ENCODE measurements around the gene PRKCE.

GRCh38 chr2:45830322-45830721, 178.8 kb downstream of the PRKCE start:
- no peak for TF ChIP-seq POLR2A (IDR thresholded peaks at IDR 0.05)
- TF ChIP-seq CTCF (IDR thresholded peaks at IDR 0.05) = no peak

All from body of pancreas (tissue), 4 donors.